Fibroblast of lung (primary cell): ENCODE results near the gene EMC6. TPM values are rescaled to one million over a fixed set of nuclear protein-coding genes. Genes with fewer than 3 reads are reported as not detected.

Source experiments
- DNase-seq, 2 donors: peaks; one replicate each; pipeline versions ENCODE4 v3.0.0 to v3.0.0-alpha.2; 2010; ENCODE audit warnings: low read depth in 2 of 2
- H2AFZ ChIP-seq: 2 replicates; pipeline ENCODE4 v1.5.1; 2012; ENCODE audit warnings: low read length, control low read depth, inconsistent platforms
- H3K27ac ChIP-seq: 2 replicates; pipeline ENCODE4 v1.5.1; 2011; ENCODE audit warnings: low read length, control low read depth; ENCODE audit not compliant: insufficient read depth
- H3K27me3 ChIP-seq: 2 replicates; pipeline ENCODE4 v1.5.1; 2011; ENCODE audit warnings: mild to moderate bottlenecking, low read length; ENCODE audit not compliant: control insufficient read depth, insufficient read depth
- H3K36me3 ChIP-seq: 2 replicates; pipeline ENCODE4 v1.5.1; 2011; ENCODE audit warnings: low read length; ENCODE audit not compliant: control insufficient read depth, insufficient read depth
- H3K4me1 ChIP-seq: 2 replicates; pipeline ENCODE4 v1.5.1; 2011; ENCODE audit warnings: low read length; ENCODE audit not compliant: control insufficient read depth, insufficient read depth; ENCODE audit errors: extremely low read depth
- H3K4me2 ChIP-seq: 2 replicates; pipeline ENCODE4 v1.5.1; 2011; ENCODE audit warnings: low read length, control low read depth; ENCODE audit not compliant: insufficient read depth; ENCODE audit errors: extremely low read depth
- H3K4me3 ChIP-seq, 4 experiments: fragments of 200-600 bp in 1 of 4; sonication (generic) in 1 of 4; replicated peaks in 1 of 4; 2 replicates each; pipeline ENCODE4 v1.5.1; 2011 to 2016; ENCODE audit warnings: low read length in 4 of 4, low read depth in 3 of 4, mild to moderate bottlenecking in 3 of 4, control low read depth in 2 of 4, inconsistent platforms in 1 of 4, mixed read lengths in 1 of 4; ENCODE audit not compliant: insufficient read depth in 1 of 4; ENCODE audit errors: control extremely low read depth in 1 of 4
- H3K79me2 ChIP-seq: 2 replicates; pipeline ENCODE4 v1.5.1; 2012; ENCODE audit warnings: mild to moderate bottlenecking, low read length, inconsistent platforms; ENCODE audit not compliant: control insufficient read depth, insufficient read depth
- H3K9ac ChIP-seq: 2 replicates; pipeline ENCODE4 v1.5.1; 2011; ENCODE audit warnings: mild to moderate bottlenecking, low read length, control low read depth; ENCODE audit not compliant: insufficient read depth
- H3K9me3 ChIP-seq: 2 replicates; pipeline ENCODE4 v1.5.1; 2012; ENCODE audit warnings: low read depth, low read length; ENCODE audit not compliant: control insufficient read depth, insufficient read depth
- H4K20me1 ChIP-seq: 2 replicates; pipeline ENCODE4 v1.5.1; 2011; ENCODE audit warnings: low read length; ENCODE audit not compliant: control insufficient read depth, insufficient read depth; ENCODE audit errors: extremely low read depth
- CTCF ChIP-seq, 2 donors: IDR thresholded peaks in 1 of 2; conservative IDR thresholded peaks in 1 of 2; 1 replicate in 1 of 2; 2 replicates in 1 of 2; pipeline ENCODE4 v1.5.1; 2011 to 2012; ENCODE audit warnings: low read length in 2 of 2, control low read depth in 1 of 2, inconsistent platforms in 1 of 2, low read depth in 1 of 2, mild to moderate bottlenecking in 1 of 2
- EZH2 ChIP-seq: IDR thresholded peaks from 2 replicates; pipeline ENCODE4 v1.5.1; 2012; ENCODE audit warnings: low read length, control low read depth, mild to moderate bottlenecking; ENCODE audit errors: missing control alignments
- polyA minus RNA-seq: library from RNA; depleted of rRNA, polyadenylated mRNA; stranded (reverse); fragments of >200 nt; gene quantifications from 2 replicates; pipeline ENCODE4 v1.2.3, GENCODE V29; 2011; ENCODE audit warnings: low replicate concordance
- polyA plus RNA-seq, 2 donors: library from polyadenylated mRNA; depleted of rRNA in 1 of 2; stranded (reverse) in 1 of 2; unstranded in 1 of 2; fragments of >200 nt; gene quantifications; 2 replicates each; pipeline ENCODE4 v1.2.1, GENCODE V29; 2011 to 2012; ENCODE audit warnings: missing spikeins in 1 of 2
- total RNA-seq: library from RNA; depleted of rRNA; stranded (reverse); fragments of >200 nt; gene quantifications from 2 replicates; pipeline ENCODE4 v1.2.1, GENCODE V29; 2014

Gene EMC6
- total RNA-seq (15.4 TPM in 2 replicates), polyA plus RNA-seq (20.6 and 25.3 TPM in 2 replicates), polyA minus RNA-seq (2.7 and 3.9 TPM in 2 replicates)
- polyA plus RNA-seq (2012) = 44.9 and 63.6 TPM in 2 replicates

GRCh38 chr17:3668279-3669084 lies at the start of gene EMC6, which contains the start of gene TAX1BP3:
EMC6 (plus strand) TSS chr17:3668812; CDS start chr17:3669147, 335 bp downstream.
TAX1BP3 (minus strand) TSS chr17:3668578; CDS start chr17:3668526, 52 bp downstream.
- Histone ChIP-seq H3K36me3 (peaks cover 12% of the 10 kb centered on the region), H3K79me2 (peaks cover 46% of the 10 kb centered on the region)

GRCh38 chr17:3621146-3621720 lies 47.4 kb upstream of the EMC6 start:
- DNase-seq = no peak
- no peaks in the 10 kb centered on the region for H4K20me1 ChIP-seq
- H3K9ac ChIP-seq = no peak overlapping the region
- peaks cover 8% of the 10 kb centered on the region for H3K36me3 ChIP-seq
- no peak overlapping the region for H3K27ac ChIP-seq
- no peaks in the 10 kb centered on the region for H3K9me3 ChIP-seq
- H3K4me1 ChIP-seq = no peaks in the 10 kb centered on the region
- no peaks in the 10 kb centered on the region for H3K79me2 ChIP-seq
- no peak for TF ChIP-seq CTCF (conservative IDR thresholded peaks at IDR 0.05 in 1 of 2, IDR thresholded peaks at IDR 0.05 in 1 of 2; ENCODE audit: low read depth in 1 of 2, low read length in 2 of 2)
- no peak for TF ChIP-seq EZH2
- H3K4me3 ChIP-seq = no peak overlapping the region
- no peak overlapping the region for H3K4me2 ChIP-seq
- no peaks in the 10 kb centered on the region for H3K27me3 ChIP-seq
- H2AFZ ChIP-seq = no peak overlapping the region

More at GRCh38 chr17:3668279-3669084, at the start of gene EMC6, which contains the start of gene TAX1BP3:
- Histone ChIP-seq H3K27me3 (no peaks in the 10 kb centered on the region), H3K4me2 (peak within 1 kb of the TSS; percentile 100), H3K9me3 (no peaks in the 10 kb centered on the region), H4K20me1 (no peaks in the 10 kb centered on the region), H3K4me3 (peak within 1 kb of the TSS; percentile 58 to 98 (median 93)), H3K9ac (peak within 1 kb of the TSS; percentile 97), H3K27ac (peak within 1 kb of the TSS; percentile 98), H2AFZ (peak within 1 kb of the TSS; percentile 80), H3K4me1 (peaks cover 11% of the 10 kb centered on the region)
- TF ChIP-seq EZH2 (no peak), CTCF (conservative IDR thresholded peaks at IDR 0.05 in 1 of 2, IDR thresholded peaks at IDR 0.05 in 1 of 2; ENCODE audit: low read depth in 1 of 2, low read length in 2 of 2) (no peak)
- peak; percentile 94 to 97 for DNase-seq

GRCh38 chr17:3622977-3623594 lies 45.5 kb upstream of the EMC6 start:
- Histone ChIP-seq H3K79me2 (no peaks in the 10 kb centered on the region), H3K9ac (no peak overlapping the region), H3K36me3 (peaks cover 11% of the 10 kb centered on the region), H3K4me3 (no peak overlapping the region), H3K27ac (no peak overlapping the region), H3K9me3 (no peaks in the 10 kb centered on the region), H3K27me3 (no peaks in the 10 kb centered on the region), H3K4me1 (no peaks in the 10 kb centered on the region), H4K20me1 (no peaks in the 10 kb centered on the region), H3K4me2 (no peak overlapping the region), H2AFZ (no peak overlapping the region)
- TF ChIP-seq EZH2 (no peak), CTCF (conservative IDR thresholded peaks at IDR 0.05 in 1 of 2, IDR thresholded peaks at IDR 0.05 in 1 of 2; ENCODE audit: low read depth in 1 of 2, low read length in 2 of 2) (no peak)
- no peak for DNase-seq
